ENCODE data around the gene THBD.
"Not testable (repeated sequence)": the region's sequence is repeated elsewhere in the genome, so short reads cannot be mapped to it uniquely, and the experiment has no call there.

THBD gene

GRCh38 chr20:23027721-23028120, 21.8 kb downstream of the THBD start:
- no peaks in the 10 kb centered on the region for H3K9me3 ChIP-seq
- no peak for TF ChIP-seq CTCF (IDR thresholded peaks at IDR 0.05; ENCODE audit: low read depth, low read length)
- DNase-seq = no peak

GRCh38 chr20:23025503-23025902, 24.0 kb downstream of the THBD start:
- H3K4me3 ChIP-seq (ENCODE audit: low read depth, low read length); H3K4me1 ChIP-seq; H3K27me3 ChIP-seq; DNase-seq; H3K9me3 ChIP-seq; H3K36me3 ChIP-seq: not testable (repeated sequence)

More at GRCh38 chr20:23027721-23028120, 21.8 kb downstream of the THBD start:
- Histone ChIP-seq H3K36me3 (no peaks in the 10 kb centered on the region), H3K4me3 (ENCODE audit: low read depth, low read length) (no peak overlapping the region), H3K4me1 (no peaks in the 10 kb centered on the region), H3K27me3 (no peaks in the 10 kb centered on the region)

GRCh38 chr20:23024701-23025100, 24.8 kb downstream of the THBD start:
- Histone ChIP-seq H3K4me1 (no peaks in the 10 kb centered on the region), H3K27me3 (no peaks in the 10 kb centered on the region), H3K4me3 (ENCODE audit: low read depth, low read length) (no peak overlapping the region), H3K36me3 (no peaks in the 10 kb centered on the region), H3K9me3 (no peaks in the 10 kb centered on the region)
- no peak for DNase-seq
- TF ChIP-seq CTCF (IDR thresholded peaks at IDR 0.05; ENCODE audit: low read depth, low read length) = no peak

- no peak overlapping the region for H3K4me3 ChIP-seq (ENCODE audit: low read depth, low read length)
- no peak for TF ChIP-seq CTCF (IDR thresholded peaks at IDR 0.05; ENCODE audit: low read depth, low read length)
- DNase-seq = no peak
- no peaks in the 10 kb centered on the region for H3K27me3 ChIP-seq
- no peaks in the 10 kb centered on the region for H3K36me3 ChIP-seq
- H3K4me1 ChIP-seq = no peaks in the 10 kb centered on the region
- no peaks in the 10 kb centered on the region for H3K9me3 ChIP-seq
Observed at GRCh38 chr20:23023621-23024177, 25.8 kb downstream of the THBD start.

- H3K36me3 ChIP-seq = no peaks in the 10 kb centered on the region
- no peak for TF ChIP-seq CTCF (IDR thresholded peaks at IDR 0.05; ENCODE audit: low read depth, low read length)
- no peak overlapping the region for H3K4me3 ChIP-seq (ENCODE audit: low read depth, low read length)
- no peaks in the 10 kb centered on the region for H3K4me1 ChIP-seq
- DNase-seq = no peak
- no peaks in the 10 kb centered on the region for H3K9me3 ChIP-seq
- no peaks in the 10 kb centered on the region for H3K27me3 ChIP-seq
Observed at GRCh38 chr20:23022849-23023248, 26.6 kb downstream of the THBD start.

GRCh38 chr20:23021951-23022350, 27.5 kb downstream of the THBD start:
- Histone ChIP-seq H3K9me3 (no peaks in the 10 kb centered on the region), H3K4me1 (no peaks in the 10 kb centered on the region), H3K4me3 (ENCODE audit: low read depth, low read length) (no peak overlapping the region), H3K36me3 (no peaks in the 10 kb centered on the region), H3K27me3 (no peaks in the 10 kb centered on the region)
- DNase-seq = no peak
- TF ChIP-seq CTCF (IDR thresholded peaks at IDR 0.05; ENCODE audit: low read depth, low read length) = no peak

- H3K4me1 ChIP-seq = no peaks in the 10 kb centered on the region
- H3K36me3 ChIP-seq = no peaks in the 10 kb centered on the region
- TF ChIP-seq CTCF (IDR thresholded peaks at IDR 0.05; ENCODE audit: low read depth, low read length) = no peak
- DNase-seq = no peak
- H3K9me3 ChIP-seq = no peaks in the 10 kb centered on the region
- H3K27me3 ChIP-seq = no peaks in the 10 kb centered on the region
- no peak overlapping the region for H3K4me3 ChIP-seq (ENCODE audit: low read depth, low read length)
Observed at GRCh38 chr20:23021541-23021940, 27.9 kb downstream of the THBD start.

All from BE2C (cell line).